Colonic mucosa (tissue), 4 donors: ENCODE data around the gene IL5RA. TPM values are rescaled to one million over a fixed set of nuclear protein-coding genes. Genes with fewer than 3 reads are reported as not detected.

Experiments
- DNase-seq: peaks from one replicate; pipeline ENCODE4 v3.0.0-alpha.2; 2020
- H3K27ac ChIP-seq: fragments of 200-600 bp; one replicate; pipeline ENCODE4 v1.8.0; 2021
- H3K27me3 ChIP-seq: fragments of 200-600 bp; one replicate; pipeline ENCODE4 v1.8.0; 2021
- H3K36me3 ChIP-seq: fragments of 200-600 bp; one replicate; pipeline ENCODE4 v1.8.0; 2021
- H3K4me1 ChIP-seq: fragments of 200-600 bp; one replicate; pipeline ENCODE4 v1.8.0; 2021; ENCODE audit warnings: mild to moderate bottlenecking
- H3K4me3 ChIP-seq: fragments of 200-600 bp; one replicate; pipeline ENCODE4 v1.8.0; 2021
- H3K9ac ChIP-seq, 2 donors: one replicate each; pipeline ENCODE4 v1.7.0; 2013; ENCODE audit warnings: control low read depth in 2 of 2, low read depth in 2 of 2, low read length in 2 of 2
- H3K9me3 ChIP-seq: fragments of 200-600 bp; one replicate; pipeline ENCODE4 v1.8.0; 2021
- intact Hi-C: fragments of 100-400 bp; cut with DNase I; formaldehyde crosslinking; loops from one replicate; pipeline ENCODE4 v1.14.1; 2022
- total RNA-seq, 2 donors: library from RNA; stranded (reverse); fragmentation: NEBNext Ultra II Directional in 1 of 2; extraction: Animal tissue kit (Norgen Biotek cat#: 25700) in 1 of 2; gene quantifications; one replicate each; pipeline ENCODE4 v1.2.1, GENCODE V29; 2021
- TF ChIP-seq, protein P1 (sequence below): fragments of 200-600 bp; IDR thresholded peaks from one replicate; pipeline ENCODE4 v1.8.0; 2022; ENCODE audit warnings: antibody characterized with exemption, mild to moderate bottlenecking
- donor health status: healthy.
- donor health status: DM: no; HTN: no; CAD: no.
- donor health status: DM: no; HTN: no; CAD: no.

IL5RA gene
- total RNA-seq, 2 donors from 2014 or later = 0.15 to 0.21 TPM

DNA sequence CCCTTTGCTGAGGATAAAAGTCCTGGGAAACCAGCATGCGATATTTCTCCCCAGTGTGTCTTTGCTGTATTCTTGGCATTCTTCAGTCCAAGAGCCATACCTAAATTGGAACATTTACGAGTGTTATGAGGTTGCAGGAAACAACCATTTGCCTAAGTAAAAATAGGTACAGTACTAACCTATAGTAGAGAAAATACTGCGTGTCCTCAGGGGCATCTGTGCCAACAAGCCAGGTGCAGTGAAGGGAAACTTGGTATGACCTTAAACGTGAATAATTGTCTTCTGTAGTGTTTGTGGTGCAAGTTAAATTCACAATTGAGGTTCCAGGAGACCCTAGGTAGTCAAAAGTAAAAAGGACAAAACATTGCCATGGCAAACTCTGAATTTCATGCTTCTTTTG, 12.2 kb downstream of the IL5RA start:
- Histone ChIP-seq H3K4me1 (no peaks in the 10 kb centered on the region), H3K9ac (no peak overlapping the region), H3K27me3 (no peaks in the 10 kb centered on the region), H3K9me3 (no peaks in the 10 kb centered on the region), H3K4me3 (no peak overlapping the region), H3K27ac (no peak overlapping the region), H3K36me3 (no peaks in the 10 kb centered on the region)
- DNase-seq = no peak
- TF ChIP-seq, protein P1, sequence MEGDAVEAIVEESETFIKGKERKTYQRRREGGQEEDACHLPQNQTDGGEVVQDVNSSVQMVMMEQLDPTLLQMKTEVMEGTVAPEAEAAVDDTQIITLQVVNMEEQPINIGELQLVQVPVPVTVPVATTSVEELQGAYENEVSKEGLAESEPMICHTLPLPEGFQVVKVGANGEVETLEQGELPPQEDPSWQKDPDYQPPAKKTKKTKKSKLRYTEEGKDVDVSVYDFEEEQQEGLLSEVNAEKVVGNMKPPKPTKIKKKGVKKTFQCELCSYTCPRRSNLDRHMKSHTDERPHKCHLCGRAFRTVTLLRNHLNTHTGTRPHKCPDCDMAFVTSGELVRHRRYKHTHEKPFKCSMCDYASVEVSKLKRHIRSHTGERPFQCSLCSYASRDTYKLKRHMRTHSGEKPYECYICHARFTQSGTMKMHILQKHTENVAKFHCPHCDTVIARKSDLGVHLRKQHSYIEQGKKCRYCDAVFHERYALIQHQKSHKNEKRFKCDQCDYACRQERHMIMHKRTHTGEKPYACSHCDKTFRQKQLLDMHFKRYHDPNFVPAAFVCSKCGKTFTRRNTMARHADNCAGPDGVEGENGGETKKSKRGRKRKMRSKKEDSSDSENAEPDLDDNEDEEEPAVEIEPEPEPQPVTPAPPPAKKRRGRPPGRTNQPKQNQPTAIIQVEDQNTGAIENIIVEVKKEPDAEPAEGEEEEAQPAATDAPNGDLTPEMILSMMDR = no peak
- intact Hi-C loops = no loop called here

DNA sequence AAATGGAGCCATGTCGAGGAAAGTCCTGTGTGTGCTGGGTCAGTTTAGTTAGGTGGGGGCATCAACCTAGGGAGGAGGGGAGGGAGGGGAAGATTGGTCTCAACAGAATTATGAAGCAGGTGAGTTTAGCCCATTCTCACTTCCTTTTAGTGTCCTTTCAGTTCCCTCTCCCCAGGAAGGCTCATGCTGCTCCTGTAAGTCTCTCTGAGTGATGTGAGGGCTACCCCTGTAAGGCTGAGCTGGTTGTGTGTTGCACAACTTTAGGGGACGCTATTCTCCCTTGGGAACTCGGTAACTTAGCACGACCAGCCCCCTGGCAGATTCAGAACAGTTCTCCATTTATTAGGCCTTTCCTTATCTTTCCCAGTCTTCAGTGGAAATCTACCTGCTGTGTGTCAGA, 21.2 kb downstream of the IL5RA start:
- Histone ChIP-seq H3K36me3 (no peaks in the 10 kb centered on the region), H3K4me1 (no peaks in the 10 kb centered on the region), H3K27ac (no peak overlapping the region), H3K9ac (no peak overlapping the region), H3K27me3 (no peaks in the 10 kb centered on the region), H3K9me3 (no peaks in the 10 kb centered on the region), H3K4me3 (no peak overlapping the region)
- intact Hi-C loops = no loop called here
- TF ChIP-seq, protein P1 = no peak
- no peak for DNase-seq

DNA sequence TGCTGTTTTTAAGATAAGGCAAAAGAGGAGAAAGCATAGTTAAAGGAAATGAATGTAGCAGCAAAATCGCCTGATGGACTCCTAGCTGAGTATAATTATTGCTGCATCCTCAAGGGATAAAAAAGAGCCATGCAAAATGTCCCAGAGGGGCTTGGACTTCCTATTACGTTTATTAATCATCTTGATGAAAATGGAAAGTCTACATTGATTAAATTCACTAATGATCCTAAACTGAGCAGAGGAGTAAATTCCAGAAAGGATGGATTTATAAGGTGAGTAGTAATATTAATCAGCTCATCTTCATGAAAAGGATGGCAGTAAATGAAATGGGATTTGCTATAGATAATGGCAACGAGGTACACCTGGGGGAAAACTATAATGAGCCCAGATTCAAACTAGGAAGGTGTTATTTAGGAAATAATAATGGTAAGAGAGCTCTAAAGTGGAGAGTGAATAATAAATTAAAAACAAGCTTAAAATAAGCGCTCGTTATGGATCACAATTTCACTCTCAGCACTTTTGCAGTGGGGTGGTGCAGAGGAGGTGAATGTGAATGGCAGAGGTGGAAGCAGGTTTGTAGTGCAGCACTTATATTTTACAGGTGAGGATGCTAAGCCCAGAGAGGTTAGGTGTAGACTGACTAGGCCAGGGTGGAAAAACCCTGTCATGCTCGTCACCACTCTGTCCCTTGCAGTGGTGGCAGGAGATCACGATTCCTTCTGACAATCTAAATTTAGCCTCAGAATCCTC, 22.3 kb downstream of the IL5RA start:
- no peak for DNase-seq
- Histone ChIP-seq H3K27me3 (no peaks in the 10 kb centered on the region), H3K4me3 (no peak overlapping the region), H3K36me3 (no peaks in the 10 kb centered on the region), H3K9me3 (no peaks in the 10 kb centered on the region), H3K27ac (no peak overlapping the region), H3K9ac (no peak overlapping the region), H3K4me1 (no peaks in the 10 kb centered on the region)
- TF ChIP-seq, protein P1 = no peak
- intact Hi-C loops = no loop called here

DNA sequence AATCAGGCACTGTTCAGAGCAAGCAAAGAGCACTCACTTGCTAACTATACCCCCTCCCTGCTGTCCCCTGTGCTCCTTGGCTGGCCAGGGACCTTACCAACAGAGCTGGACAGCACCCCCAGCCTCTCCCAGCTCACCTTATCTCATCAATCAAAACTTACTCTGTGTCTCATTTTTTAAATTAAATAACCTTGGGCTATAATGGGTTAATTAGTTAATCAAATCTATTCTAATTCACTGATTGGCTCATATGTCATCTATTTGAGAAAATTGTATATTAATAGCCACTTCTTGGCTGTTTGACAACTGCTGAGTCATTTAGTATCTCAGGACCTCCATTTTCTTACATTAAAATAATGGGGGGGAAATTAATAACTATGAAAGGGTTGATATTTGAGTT, 22.9 kb downstream of the IL5RA start:
- no peaks in the 10 kb centered on the region for H3K9me3 ChIP-seq
- H3K27me3 ChIP-seq = no peaks in the 10 kb centered on the region
- intact Hi-C loops = no loop called here
- TF ChIP-seq, protein P1 = no peak
- DNase-seq = no peak
- no peak overlapping the region for H3K27ac ChIP-seq
- H3K9ac ChIP-seq = no peak overlapping the region
- no peaks in the 10 kb centered on the region for H3K4me1 ChIP-seq
- H3K36me3 ChIP-seq = no peaks in the 10 kb centered on the region
- H3K4me3 ChIP-seq = no peak overlapping the region

DNA sequence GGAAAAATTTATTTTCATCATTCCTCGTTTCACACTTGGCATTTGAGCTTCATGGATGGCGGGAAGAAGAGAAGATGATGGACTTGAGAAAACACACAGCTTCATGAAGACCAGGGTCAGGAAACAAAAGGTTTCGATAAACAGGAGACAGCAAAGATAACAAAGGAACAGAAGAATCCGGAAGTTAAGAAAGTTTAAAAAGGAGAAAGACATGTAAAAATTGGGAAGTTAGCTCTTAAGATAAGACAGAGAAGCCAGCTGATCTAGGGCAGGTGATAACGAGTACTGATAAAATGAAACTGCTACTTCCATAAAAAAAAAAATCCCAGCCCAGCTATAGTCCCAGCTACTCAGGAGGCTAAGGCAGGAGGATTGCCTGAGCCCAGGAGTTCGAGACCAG, 23.9 kb downstream of the IL5RA start:
- Histone ChIP-seq H3K4me1 (no peaks in the 10 kb centered on the region), H3K4me3 (no peak overlapping the region), H3K9ac (no peak overlapping the region), H3K9me3 (no peaks in the 10 kb centered on the region), H3K27ac (no peak overlapping the region), H3K27me3 (no peaks in the 10 kb centered on the region), H3K36me3 (no peaks in the 10 kb centered on the region)
- TF ChIP-seq, protein P1 = no peak
- intact Hi-C loops = no loop called here
- DNase-seq = no peak
